NCI-H460 (cell line): ENCODE results near the gene GABRR1. TPM values are rescaled to one million over a fixed set of nuclear protein-coding genes. Genes with fewer than 3 reads are reported as not detected.
A peak's percentile ranks its signal among the peaks of the same experiment; 100 is the strongest.
"Not testable (repeated sequence)": the region's sequence is repeated elsewhere in the genome, so short reads cannot be mapped to it uniquely, and the experiment has no call there.

ENCODE experiments used
- DNase-seq: peaks from one replicate; pipeline ENCODE4 v3.0.0-alpha.2; 2016; ENCODE audit warnings: low read depth; ENCODE audit errors: extremely low read depth
- polyA plus RNA-seq: library from polyadenylated mRNA; depleted of rRNA; stranded (reverse); fragments of >200 nt; gene quantifications from 2 replicates; pipeline ENCODE4 v1.2.3, GENCODE V29; 2014; cell fraction: nucleus; rRNA removed
- total RNA-seq: library from RNA; depleted of rRNA; stranded (reverse); fragments of >200 nt; shearing (Covaris generic); gene quantifications from 2 replicates; pipeline ENCODE4 v1.2.3, GENCODE V29; 2014; rRNA removed

The GABRR1 gene
- not detected in 2 replicates for total RNA-seq
- not detected in 2 replicates for polyA plus RNA-seq

DNA sequence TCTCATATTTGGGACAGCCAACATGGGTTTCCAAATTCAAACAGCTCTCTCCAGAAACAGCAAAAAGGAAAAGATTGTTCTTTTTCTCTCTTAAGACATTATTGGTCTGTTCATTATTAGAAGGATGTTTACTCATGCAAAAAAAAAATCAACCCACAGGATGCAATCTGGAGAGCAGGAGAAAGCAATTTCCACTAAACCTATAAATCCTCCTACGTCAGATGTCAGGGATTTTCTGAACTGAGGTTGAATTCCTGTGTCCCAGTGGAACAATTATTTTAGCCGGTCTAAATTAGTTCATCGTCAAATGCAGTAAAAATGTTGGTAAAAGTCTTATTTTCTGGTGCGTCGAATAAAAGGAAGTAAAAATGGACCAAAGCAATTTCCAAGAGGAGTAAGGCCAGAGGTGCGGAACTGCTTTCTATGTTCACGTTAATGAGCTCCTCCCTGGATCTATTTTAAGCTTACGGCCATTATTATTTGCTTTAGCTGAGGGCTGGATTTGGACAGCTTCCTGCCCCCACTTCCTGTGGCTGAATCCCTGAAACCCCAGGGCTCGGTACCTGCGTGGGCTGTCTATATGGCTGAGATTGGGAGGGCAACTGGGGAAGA lies at the start of gene GABRR1:
GABRR1 (minus strand) TSS at position 60 of the 612 bp plus-strand sequence; CDS start at position 24, 36 bp downstream.
- DNase-seq, result no peak

DNA sequence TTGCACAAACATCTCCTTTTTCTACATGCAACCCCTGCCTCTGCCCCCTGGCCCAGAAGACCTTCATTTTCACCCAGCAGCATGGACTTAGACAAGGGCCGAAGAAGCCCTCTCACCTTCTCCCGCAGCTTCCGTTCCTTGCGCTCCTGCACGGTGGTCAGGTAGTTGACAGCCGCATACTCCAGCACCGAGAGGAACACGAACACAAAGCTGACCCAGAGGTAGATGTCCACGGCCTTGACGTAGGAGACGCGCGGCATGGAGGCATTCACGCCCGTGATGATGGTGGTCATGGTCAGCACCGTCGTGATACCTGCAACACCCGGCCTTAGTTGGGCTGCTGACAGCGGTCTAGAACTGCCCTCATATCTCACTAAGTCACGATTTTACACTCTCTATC lies 47.1 kb upstream of the GABRR1 start:
- no peak for DNase-seq

DNA sequence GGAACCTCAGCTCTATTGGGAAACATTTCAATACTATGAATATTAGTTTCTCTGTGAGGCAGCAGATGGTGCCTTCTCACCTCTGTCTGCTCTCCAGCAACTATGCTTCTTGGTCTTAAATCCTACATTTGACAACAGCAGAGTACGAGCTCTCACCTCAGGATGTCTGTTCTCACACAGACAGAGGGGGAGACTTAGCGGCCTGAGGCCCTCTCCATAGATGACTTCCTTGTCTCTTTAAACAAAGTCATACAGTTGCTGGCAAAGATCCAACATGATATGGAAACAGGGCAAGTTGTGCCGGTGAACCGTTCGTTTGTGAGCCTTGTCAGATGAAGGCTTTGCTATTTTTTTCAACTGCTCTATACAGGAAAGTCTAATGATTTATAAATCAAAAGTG lies 43.7 kb upstream of the GABRR1 start:
- no peak for DNase-seq

DNA sequence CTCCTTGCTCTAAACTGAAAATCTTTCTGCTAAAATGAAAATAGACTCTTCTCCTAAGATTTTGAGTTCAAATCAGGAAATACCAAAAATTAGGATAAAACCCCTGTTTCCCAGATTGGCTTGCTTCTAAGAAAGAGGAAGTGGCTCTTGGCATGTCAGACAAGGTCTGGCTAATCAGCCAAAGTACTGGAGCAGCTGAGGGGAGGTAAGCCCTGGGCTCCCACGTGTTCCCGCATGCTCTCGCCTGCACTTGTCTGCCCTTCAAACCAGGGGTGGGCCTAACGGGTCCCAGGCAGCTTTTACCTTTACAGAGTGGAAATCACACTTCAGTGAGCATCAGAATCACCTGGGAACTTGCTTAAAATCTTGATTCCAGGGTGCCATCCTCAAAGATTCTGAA lies 43.2 kb upstream of the GABRR1 start:
- no peak for DNase-seq

DNA sequence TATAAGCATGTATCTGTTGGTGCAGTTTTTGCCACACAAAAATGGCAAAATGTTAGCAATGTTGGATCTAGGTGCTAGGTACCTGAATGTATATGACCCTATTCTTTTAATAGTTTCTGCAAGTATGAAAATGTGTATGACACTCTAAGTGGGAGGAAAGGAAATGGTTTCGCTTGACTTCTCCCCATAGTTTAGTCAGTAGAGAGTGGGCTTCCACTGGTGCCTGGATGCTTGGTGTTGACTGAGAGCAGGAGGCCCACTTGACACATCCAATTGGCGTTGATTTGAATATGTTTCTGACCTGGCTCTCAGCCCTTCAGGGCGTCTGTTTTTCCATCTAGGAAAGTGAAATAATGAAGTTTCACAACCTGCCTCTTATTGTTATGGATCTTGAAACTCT lies 41.8 kb upstream of the GABRR1 start:
- DNase-seq, result no peak

DNA sequence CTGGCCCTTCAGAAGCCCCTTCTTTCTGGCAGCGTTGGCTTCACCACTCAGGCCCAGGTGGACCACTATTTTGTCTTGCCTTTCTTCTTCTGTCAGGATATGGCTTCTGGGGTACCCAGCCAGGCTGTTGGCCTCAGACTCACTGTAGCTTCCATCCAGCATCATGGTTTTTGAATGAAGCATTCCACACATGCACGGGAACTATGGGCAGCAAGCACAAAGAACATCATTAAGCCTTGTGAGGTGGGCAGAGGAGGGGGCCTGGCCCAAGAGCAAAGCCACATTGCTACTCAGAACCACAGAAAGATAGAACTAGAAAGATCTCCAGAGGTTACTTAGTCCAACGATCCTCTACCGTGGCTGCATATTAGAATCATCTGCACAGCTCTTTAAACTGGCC lies 40.6 kb upstream of the GABRR1 start:
- no peak for DNase-seq

DNA sequence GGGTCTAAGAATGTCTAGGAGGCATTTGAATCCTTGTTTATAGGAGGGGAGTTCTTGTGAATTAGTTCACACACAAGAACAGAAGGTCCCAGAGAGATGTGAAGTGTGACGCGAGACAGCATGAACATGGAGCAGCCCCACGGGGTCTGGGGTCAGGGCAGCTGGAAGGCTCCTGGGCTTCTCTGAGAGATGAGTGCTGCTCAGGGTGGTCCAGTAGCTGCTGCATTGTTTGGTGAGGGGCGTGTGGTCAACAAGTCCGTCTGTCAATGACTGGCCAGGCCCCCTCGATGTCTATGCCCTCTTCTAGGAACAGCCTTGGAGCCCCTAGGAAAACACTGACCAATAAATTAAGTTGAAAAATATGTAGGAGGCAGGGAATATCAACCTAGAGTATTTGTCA lies 40.2 kb upstream of the GABRR1 start:
- DNase-seq, result no peak

DNA sequence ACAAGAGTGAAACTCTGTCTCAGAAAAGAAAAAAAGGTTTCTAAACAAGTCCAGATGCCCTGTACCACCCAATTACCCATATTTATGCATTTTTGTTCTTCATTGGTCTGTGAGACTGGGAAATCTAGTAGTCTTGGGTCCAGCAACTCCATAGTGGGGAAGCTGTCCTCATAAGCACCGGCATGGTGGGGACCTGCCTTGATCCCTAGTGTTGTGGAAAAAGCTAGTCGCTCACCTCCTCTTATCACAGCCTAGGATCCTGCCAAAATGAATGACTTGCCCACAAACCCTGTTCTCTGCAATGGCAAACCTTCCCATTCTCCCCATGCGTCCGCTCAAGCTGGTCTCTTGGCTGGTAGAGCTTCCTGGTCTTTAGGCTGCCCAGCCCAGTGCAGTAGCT lies 38.3 kb upstream of the GABRR1 start:
- no peak for DNase-seq

DNA sequence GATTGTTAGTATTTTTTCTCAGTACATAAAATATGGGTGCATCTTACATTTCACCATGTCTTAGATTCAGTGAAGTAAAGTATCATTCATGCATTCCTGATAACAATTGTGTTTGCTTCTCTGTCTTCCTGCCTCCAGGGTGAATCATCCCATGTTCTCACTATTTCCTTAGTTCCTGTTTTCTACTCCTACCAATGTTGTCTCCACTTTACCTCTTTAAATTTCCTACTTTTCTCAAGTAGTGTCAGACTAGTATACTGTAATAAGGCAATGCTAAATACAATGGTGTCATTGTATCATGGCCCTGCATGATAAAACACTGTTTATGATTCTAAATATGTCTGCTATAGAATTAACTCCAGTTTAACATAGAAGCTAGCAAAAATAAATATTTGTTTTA lies 37.4 kb upstream of the GABRR1 start:
- DNase-seq, result no peak

DNA sequence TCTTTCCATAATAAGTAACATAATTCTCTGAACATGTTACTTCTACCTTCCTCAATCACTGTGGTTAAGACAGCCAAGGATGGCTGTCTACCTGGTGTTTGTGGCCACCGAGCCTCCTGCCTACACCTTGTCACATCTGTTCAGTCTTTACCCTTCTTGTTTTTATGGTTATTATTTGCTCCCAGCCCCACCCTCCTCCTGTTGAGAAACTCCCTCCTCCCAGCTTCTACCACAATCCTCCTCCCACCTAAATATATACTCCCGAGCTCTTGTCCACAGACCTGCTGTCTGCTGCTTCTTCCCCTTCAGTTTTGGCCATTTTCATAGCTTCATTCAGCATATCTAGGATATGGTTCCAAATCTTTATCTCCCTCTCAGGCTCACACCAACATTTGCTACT lies 35.7 kb upstream of the GABRR1 start:
- no peak for DNase-seq

DNA sequence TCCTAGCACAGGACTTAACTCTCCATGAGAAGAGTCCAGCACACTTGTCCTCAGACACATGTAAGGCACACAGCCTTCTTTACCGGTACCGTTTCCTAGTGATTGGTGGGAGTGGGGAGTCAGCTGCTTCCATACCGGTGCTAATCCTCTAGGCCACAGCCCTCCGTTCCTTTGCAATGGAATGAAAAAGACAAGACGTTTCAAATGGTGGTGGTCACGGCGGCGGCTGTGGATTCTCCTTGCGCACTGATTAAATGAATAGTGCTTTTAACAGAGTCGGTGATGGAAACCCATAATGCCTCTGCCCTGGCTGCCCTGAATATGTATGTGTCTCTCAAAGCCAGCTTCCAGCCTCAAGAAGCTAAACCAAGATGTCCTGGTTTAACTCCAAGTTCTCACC lies 34.8 kb upstream of the GABRR1 start:
- no peak for DNase-seq

DNA sequence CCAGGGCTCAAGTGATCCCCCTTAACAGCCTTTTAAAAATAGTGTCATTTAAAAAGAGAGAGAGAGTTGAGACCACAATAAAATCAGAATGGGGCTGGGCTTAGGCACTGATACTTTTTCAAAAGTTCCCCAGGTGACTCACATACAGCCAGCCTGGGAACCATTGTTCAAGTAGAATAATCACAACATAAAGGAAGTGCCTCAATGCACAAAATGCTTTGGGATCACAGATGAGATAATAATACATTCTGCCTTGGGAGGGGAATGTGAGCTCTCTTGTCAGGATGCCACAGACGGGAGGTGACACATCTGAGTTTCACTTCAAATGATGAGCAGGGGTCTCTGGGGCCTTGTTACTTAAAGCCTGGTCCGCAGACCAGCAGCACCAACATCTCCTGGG lies 34.0 kb upstream of the GABRR1 start:
- DNase-seq, result no peak

DNA sequence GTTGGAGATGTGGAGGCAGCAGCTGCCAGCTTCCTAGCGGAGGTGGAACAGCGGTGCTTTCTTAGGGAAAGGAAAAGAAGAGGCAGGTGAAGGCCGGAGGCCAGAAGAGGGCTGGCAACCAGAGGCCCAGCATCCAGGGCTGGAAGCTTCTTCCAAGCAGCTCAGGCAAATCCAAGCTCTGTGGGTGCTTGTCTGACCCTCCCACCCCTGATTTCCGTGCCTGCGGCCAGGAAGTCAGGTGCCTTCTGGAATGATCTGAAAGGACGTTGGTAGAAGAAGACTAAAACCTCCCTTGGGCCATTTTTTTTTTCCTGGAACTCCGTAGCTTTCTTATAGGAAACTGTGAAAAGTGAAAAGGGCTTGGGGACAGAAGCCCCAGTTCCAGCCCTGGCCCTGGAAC lies 33.1 kb upstream of the GABRR1 start:
- no peak for DNase-seq

DNA sequence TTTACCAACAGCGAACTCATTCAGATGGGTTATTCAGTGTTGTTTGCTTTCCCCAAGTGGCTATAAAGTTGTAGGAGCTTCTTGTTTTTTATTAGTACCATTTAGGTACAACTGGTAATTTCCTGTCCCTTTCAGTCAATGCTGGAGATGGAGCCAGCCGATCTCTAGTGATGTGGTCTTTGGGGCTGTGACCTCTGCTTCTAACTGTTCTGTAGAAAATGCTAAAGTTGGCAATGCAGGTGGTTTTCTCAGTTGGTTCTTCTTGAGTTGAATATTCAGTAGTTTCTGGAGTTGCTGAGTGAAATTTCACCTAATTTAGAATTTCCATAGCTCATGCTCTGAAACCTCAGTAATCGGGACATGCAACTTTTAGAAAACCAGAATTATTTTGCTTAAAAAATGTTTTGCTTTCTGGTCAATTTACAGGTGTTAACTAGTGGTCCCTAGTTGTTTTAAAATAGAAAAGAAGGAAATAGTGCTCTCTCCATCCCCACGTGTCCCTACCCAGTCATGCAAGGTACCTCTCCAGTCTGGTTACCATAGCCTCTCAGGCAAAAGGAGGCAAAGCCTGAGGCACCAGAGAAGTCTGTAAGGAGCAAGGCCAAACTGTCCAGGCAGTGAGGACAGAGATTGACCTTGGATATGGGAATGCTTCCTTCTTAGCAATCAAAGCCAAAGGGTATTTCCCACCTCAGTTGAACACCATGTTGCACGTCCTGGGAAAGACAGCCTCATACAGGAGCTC lies 27.3 kb upstream of the GABRR1 start:
- DNase-seq, result no peak

DNA sequence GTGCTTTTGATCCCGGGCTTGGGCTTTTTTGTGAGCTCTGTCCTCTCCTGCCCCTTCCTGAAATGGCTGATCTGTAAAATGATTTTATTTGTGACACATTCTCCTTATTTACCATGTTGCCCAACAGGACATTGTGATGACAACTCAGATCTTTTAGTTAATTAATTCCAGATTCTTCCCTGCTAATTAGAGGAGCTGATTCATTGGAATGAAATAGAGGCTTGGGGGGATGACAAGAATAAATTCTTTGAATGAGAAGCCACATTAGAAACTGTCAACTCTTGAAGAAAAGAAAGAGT lies 26.1 kb upstream of the GABRR1 start:
- DNase-seq, result no peak

DNA sequence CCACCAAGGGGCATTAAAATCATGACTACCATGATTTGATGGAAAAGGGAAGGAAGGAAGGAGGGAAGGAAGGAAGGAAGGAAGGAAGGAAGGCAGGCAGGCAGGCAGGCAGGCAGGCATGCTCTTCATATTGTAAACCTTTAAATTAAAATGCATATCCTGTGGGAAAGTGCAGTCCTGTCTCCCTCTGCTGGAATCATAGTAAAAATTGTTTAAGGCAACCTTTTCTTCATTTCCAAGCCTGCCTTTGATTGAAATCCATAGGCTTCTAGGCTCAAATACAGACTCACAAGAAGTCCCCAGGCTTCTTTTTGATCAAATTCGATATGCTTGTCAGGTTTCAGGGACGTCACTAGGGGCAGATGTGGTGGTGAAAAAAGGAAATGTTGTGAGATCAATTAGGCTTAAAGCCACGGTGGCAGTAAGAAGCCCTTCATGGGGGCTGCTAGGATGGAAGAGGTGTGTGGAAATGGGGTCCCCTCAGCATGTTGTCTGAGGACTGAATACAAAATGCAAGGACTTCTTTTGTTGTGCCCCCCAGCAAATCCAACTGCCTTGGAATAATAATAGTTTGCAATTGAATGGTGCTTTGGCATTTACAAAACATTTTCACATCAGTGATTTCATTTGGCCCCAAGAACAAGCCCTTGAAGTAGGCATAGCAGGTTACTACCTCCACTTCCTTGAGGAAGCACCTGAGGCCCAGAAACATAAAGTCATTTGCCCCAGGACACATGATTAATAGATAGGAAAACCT lies 25.6 kb upstream of the GABRR1 start:
- DNase-seq, result peak; percentile 43

DNA sequence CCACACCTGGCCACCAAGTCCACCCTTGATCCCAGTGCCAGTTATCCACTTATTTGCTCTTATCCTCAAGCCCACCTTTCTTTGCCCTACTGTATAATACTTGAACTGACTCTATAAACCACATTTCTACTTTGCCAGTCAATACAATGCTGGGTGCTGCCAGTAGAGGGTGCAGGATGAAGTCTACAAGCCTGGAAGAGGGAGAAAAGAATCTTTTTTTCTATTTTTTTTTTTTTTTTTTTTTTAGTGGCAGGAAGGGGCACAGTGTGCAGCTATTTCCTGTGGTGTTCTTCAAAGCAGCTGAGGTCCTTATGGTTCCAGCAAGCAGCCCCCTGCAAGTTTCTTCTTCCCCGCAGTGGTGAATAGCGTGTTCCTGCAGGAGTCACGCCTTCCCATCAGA lies 22.2 kb upstream of the GABRR1 start:
- no peak for DNase-seq

DNA sequence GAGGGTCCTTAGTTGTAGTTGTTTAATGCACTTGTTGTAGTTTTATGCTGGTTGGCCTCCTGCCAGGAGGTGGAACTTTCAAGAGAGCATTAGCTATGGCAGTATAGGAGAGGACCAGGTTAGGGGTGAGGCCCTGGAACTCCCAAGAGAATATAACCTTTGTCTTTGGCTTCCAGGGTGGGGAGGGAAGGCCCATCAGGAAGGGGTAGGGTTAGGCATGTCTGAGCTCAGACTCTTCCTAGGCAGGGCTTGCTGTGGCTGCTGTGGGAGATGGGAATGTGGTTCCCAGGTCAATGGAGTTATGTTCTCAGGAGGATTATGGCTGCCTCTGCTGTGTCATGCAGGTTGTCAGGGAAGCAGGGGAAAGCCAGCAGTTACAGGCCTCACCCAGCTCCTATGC lies 20.0 kb upstream of the GABRR1 start:
- no peak for DNase-seq

DNA sequence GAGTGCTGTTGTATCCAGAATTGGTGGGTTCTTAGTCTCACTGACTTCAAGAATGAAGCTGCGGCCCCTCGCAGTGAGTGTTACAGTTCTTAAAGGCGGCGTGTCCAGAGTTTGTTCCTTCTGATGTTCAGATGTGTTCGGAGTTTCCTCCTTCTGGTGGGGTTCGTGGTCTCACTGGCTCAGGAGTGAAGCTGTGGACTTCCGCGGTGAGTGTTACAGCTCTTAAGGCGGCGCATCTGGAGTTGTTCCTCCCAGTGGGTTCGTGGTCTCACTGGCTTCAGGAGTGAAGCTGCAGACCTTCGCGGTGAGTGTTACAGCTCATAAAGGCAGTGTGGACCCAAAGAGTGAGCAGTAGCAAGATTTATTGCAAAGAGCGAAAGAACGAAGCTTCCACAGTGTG lies 16.4 kb upstream of the GABRR1 start:
- not testable (repeated sequence) for DNase-seq

DNA sequence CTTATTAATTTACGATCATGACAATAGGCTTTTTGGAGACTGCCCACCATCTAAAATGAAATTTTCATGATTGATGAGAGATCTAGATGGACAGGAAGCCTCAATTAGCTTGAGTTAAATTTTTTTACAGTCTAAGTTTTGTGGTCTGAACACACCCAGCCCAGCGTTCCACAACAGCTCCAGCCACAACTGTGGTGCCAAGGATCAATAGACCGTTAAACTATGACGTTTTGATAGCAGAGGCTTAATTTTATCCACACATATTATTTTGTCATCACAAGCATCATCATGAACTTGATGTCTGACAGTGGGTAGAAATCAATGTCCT lies 5.5 kb upstream of the GABRR1 start:
- no peak for DNase-seq

DNA sequence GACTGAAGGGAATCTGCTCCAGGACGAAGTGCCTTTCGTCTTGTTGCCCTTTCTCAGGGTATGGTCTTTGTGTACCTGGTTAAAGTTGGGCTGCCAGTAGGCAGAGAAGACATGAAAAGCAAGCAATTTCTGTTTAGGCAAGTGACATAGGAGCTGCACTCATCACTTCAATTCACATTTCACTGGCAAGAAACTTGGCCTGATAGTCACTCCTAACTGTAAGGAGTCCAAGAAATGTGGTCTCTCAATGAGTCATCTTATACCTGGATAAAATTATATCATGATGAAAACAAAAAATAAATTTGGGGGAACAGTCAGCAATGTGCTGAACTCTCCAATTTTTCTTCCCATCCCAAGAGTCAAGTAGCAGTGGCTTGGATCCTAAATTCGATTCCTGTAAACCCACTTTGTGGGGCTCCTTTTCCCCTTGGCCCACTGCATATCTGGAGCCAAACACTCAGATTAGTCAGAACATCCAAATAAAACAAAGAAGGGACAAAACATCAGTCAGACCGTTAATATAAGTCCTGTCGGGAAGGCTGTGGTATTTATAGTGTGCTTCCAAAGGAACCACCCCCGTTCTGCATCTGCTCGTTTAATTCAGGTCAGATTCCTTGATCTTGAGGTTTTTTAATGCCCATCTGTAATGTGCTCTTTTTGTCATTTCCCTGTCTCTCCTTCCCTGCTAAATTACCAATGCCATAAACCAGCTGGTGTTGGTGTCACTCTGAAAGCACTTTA lies 5.0 kb upstream of the GABRR1 start:
- no peak for DNase-seq
